ENCODE data around the gene GABRR1.
"Not testable (repeated sequence)": the region's sequence is repeated elsewhere in the genome, so short reads cannot be mapped to it uniquely, and the experiment has no call there.

Gene GABRR1

DNA sequence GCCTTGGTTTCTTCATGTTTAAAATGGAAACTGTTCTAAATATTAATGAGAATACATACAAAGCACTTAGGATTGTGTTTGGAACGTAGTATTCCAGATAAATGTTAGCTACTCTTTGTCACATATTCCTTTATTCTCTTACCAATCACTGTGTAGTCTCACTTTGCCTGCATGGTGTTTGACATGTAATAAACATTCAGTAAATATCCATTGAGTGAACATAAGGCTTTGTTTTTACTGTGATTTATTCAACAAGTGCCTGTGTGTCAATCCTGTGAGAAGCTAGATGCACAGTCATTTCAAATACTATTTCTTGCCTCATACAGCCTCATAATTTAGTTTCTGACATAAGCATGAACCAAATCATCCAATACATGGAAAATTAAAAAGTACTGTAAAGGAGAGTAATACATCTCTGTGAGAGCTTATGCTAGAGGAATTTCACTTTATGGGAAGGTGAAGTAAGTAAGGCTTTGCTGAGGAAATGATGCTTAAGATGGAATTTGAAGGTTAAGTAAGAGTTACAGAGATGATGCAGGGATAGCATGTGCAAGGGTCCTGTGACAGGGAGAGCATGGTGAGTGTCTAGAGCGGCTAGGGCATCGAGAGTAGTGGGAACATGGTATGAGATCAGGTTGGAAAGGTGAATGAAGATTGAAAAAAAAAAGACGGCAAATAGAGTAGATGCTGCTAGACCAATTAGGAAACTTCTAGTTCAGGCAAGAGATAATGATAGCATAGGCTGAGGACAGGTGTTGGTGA, 56.6 kb downstream of the GABRR1 start:
- DNase-seq (ENCODE audit: low read depth in 1 of 2, low spot score in 1 of 2): no peak

DNA sequence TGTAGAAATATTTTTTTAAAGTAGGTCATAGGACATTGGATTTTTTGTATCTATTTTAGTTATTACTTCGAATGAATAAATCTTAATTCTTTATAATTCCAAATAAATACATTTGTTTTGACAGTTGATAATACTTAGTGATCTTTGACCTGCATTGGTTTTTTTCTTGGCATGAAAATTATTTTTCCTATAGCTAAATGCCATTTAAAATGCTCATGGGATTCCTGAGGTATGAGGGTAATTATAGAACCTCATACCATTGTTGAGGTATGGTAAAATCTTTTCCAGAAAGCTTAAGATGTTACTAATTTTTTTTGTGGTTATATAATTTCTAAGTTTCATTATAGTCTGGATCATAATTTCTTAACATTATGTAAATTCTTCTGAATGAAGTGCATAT, 63.0 kb downstream of the GABRR1 start:
- no peak for DNase-seq (ENCODE audit: low read depth in 1 of 2, low spot score in 1 of 2)

DNA sequence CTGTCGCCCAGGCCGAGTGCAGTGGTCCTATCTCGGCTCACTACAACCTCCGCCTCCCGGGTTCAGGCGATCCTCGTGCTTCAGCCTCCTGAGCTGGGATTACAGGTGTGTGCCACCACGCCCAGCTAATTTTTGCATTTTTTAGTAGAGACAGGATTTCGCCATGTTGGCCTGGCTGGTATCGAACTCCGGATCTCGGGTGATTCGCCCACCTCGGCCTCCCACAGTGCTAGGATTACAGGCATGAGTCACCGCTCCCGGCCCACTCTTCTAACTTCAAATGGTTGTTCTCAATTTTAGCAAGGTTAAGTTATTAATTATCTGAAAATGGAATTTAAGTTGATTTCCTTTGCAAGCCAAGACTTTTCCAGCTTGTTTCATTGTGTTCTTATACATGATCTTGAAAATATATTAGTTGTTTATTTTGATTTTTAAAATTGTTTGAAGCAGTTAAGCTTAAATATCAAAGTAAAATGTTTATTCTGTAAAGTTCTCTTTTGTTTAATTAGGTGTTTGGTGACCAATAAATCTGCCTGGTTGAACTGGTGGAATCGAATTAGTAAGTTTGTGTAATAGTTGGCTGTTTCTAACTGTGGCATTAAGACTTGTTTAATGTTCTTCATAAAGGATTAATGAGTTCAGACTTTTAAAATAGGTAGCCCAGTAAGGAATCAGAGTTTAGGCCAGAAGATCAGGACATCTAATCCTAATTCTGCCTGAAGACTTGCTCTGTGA, 69.0 kb downstream of the GABRR1 start:
- DNase-seq (ENCODE audit: low read depth in 1 of 2, low spot score in 1 of 2): peak in 1 of 2 donors; percentile 7

DNA sequence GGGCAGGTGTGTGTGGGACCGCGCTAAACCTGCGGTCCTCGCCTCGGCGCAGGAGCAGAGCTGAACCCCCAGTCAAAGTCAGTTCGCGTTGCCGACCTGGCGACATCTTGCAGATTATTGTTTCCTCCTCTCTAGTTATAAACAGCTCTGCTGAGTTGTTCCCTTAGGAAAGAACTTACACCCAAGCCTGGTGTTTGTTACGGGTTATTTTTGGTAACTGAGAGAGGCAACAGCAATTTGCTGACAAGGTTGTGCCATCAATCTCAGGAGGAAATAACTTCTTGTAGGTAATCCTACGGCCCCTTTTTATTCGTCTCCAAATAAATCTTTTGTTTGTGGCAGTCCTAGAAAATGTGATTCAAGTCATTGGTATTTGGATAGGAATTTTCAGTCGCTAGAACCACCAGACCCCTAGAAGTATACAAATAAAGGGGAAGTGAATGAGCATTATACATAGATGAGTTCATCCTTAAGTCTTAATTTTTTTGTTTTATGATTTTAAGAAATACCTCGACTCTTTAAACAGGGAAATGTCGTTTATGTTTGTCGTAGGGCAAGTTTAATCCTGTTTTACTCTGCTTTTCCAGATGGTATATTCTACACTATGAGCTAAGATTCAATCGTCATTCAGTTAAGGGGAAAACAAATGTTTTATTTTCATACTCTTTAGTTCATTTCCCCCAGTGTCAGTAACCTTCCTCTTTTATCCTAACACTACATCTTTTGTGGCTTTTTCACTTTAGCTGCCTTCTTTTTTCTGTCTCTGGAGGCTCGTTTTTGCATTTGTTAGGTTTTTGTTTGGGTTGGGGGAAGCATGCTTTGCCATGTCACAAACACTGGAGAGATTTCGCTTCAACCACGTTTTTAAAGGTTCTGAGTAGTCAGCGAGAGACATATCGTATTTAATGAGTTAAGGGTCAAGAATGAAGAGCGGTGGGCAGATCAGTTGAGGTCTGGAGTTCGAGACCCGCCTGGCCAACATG, 70.1 kb downstream of the GABRR1 start:
- DNase-seq (ENCODE audit: low read depth in 1 of 2, low spot score in 1 of 2): peak in 1 of 2 donors; percentile 13

DNA sequence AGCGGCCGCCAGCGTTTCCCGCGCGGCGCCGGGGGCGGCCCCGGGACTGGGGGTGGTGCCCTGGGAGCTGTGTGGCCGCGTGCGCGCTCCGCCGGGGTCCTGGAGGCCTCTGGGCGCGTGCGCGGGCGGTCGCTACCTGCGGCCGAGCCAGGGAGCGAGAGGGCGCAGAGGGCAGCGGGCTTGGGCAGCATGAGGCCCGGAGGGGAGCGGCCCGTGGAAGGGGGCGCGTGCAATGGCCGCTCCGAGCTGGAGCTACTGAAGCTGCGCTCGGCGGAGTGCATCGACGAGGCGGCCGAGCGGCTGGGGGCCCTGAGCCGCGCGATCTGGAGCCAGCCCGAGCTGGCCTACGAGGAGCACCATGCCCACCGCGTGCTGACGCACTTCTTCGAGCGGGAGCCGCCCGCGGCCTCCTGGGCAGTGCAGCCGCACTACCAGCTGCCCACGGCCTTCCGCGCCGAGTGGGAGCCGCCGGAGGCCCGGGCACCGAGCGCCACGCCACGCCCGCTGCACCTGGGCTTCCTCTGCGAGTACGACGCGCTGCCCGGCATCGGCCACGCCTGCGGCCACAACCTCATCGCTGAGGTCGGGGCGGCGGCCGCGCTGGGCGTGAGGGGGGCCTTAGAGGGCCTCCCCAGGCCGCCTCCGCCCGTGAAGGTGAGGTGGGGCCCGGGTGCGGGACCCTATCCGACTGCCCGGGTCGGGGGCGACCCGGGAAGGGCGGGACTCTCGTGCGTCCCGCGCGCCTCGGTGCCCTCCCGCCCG, 71.0 kb downstream of the GABRR1 start, which contains the start of gene PM20D2:
Gene PM20D2 (plus strand): TSS at position 100 of the 762 bp plus-strand sequence. CDS start 90 bp downstream, at position 190.
- DNase-seq (ENCODE audit: low read depth in 1 of 2, low spot score in 1 of 2): peak; percentile 46 to 61

DNA sequence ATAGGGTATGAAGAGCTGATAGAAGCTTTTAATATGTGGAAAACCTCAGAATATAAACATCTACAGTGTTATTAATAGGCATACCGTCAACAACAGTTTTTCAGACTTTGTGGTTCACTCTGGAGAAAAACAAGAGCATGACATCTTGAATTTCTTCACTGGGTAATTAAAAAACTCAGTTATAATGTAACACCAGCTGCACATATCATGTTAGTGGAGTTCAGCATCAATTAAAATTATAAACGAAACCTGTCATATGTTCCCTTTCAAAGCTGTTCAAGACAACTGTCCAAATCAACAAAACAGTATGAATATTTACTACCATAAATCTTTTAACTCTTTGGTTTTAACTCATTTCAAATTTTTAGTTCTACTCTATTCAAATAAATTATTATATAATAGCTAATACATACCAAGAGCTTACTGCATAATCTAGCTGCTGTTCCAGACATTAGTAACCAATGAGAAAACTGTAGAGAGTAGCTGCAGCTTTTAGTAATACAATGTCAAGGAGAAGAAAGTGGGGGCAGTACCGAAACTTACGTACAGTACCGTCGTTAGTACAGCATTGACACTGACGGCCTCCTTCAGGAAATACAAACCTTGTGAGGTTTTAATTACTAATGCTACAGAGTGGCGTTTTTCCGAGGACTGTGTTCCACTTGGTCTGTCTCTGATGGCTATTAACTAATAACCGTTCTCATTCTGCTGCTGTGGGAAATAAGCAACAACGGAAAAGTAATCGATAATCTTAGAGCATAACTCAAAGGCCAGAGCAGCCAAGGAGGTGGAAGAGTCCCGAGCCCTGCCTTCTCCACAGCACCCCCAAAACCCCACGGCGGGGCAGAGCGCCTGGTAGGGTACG, 71.8 kb downstream of the GABRR1 start:
- DNase-seq (ENCODE audit: low read depth in 1 of 2, low spot score in 1 of 2): peak in 1 of 2 donors; percentile 39

DNA sequence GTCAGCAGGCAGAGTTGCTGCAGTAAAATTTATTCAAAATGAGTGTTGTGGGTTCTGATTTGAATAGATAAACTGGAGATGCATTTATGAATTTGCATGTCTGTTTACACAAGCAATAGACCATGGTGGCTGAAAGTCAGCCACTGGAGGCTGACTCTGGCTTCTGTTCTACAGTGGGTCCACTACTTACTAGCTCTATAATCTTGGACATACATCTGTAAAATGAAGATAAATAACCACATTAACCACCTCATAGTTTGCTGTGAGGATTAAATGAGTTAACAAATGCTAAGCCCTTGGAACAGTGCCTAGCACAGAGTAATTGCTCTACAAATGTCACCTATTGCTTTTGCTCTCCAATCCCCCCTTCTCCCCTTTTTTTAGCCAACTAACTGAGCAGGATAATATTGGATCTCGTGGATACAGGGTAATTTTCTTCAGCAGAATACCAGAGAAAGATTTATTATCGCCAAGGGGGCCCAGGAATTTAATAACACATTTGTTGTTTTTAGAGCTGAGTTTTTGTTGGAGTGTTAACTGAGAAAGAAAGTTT, 72.7 kb downstream of the GABRR1 start:
- no peak for DNase-seq (ENCODE audit: low read depth in 1 of 2, low spot score in 1 of 2)

DNA sequence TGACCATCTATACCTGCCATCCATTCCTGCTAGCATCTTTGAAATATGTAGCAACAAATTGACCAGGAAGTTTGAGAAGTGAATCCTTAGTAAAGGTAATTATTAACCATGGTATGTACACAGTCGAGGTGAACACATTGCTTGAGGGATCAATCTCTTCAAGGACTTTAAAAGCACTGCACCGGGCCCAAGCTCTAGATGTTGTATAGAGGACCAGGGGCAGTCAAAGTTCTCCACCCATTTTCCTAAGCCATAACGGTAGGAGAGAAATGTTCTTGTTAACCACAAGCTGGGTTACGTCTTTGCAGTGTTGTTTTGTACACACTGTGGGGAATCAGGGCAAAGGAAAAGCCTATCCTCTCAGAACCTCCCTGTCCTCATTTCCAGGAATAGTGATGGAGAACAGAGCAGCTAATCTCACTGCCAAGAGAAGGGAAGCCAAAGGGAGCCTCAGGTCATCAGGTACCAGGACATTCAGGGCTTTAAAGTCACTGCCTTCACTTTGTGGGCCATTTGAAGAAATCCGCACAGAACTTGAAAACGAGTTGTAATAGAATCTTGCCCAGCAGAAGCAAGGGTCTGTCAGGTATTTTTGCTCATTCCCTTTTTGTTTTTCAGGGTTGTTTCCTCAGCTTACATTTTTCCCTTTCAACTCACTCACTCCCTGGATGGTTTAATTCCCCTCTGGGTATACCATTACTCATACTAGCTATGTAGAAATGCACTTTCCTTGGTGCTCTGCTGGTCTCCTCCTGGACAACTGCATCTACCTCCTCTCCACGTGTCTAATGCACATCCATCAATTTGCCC, 76.6 kb downstream of the GABRR1 start:
- DNase-seq (ENCODE audit: low read depth in 1 of 2, low spot score in 1 of 2): no peak

DNA sequence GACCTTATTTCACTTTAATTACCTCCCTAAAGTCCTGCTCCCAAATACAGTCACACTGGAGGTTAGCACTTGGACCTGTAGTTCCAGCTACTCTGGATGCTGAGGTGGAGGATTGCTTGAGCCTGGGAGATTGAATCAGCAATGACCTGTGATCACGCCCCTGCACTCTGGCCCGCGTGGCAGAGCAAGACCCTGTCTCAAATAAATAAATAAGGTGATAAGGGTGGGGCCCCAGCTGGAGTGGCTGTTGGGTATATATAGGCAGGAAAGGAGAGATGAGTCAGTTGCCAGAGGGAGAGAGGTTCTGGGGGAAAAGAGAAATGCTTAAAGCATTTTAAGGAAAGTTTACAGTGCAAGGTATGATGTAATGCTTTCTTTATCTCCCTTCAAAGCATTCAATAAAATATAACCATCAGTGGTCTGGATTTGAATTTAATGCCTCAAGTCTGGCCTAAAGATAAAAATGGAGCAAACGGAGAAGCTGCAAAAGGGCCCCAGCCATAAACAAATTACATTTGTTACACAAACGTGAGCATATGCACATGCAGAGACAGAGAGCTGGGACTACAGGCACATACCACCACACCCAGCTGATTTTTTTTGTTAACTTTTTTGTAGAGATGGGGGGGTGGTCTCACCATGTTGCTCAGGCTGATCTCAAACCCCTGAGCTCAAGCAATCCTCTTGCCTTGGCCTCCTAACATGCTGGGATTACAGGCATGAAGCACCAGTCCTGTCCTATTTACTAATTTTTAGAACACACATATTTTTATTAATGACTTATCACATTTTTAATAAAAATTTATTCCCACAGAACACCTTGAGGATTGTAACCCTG, 77.4 kb downstream of the GABRR1 start:
- no peak for DNase-seq (ENCODE audit: low read depth in 1 of 2, low spot score in 1 of 2)

DNA sequence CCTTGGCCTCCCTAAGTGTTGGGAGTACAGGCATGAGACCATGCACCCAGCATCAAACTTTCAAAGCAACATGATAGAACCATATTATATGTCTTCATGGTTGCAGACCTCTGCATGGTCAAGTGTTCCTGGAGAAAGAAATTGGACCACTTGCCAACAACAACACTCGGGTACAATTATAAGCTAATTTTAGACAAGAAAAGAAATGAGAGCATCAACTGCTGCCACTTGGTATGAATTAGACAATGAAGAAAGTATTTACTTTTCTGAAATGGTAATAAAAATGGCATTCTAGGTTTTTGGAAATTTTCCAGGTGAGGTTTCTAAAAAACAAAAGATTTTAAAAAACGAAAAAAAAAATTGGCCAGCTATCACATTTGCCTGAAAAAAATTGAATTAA, 79.0 kb downstream of the GABRR1 start:
- DNase-seq (ENCODE audit: low read depth in 1 of 2, low spot score in 1 of 2): no peak

DNA sequence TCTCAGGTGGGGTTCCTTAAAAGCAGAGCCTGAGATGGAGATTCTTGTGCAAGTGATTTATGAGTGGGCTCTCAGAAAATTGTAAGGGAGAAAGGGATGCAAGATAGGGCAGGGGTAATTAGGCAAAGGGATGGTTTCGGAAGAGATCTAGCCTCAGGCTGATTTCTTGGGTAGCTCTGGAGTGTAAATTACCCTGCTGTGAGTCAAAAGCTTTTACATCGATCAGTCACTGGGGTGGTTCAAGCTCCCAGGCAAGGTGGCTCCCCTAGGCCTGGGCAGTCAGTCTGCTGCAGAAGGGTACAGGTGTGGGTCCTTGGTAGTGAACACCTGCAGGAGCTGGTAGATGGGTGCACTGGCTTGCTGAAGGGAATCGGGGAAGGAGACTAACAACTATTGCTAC, 82.4 kb downstream of the GABRR1 start:
- DNase-seq (ENCODE audit: low read depth in 1 of 2, low spot score in 1 of 2): no peak

DNA sequence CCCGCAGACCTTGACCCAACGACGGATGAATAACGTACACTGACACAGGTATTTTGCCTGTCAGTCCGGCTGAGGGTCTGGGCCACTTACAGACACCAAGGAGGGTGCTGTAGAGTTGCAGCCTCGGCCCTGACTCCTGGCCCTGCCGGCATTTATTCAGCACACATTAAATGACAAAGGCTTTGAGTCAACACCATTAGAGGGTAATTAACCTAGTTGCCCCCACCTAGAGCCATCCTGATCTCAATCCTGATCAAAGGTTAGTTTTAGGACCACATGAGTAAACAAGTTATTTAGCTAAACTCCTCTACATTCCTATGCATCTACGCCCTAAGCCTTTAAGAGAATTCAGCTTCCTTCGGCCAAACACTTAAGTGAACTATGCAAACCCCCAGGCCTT, 83.2 kb downstream of the GABRR1 start:
- no peak for DNase-seq (ENCODE audit: low read depth in 1 of 2, low spot score in 1 of 2)

DNA sequence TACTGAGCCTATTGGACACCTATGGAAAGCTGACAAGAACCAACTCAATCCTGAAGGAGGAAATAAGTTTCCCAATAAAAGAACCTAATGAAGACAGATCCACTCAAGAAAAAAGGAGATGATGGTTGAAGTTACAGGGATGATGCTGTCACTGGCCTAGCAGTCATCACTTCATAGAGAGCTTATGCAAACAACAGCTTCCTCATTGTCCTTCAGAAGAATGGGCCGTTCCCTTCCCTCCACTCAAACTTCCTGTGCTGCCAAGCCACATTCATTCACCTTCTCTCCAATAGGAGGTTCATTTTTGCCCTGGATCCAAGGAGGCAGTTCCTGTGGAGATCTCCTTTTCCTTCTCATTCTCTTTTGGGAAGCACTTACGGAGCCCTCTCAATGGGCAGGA, 85.1 kb downstream of the GABRR1 start:
- no peak for DNase-seq (ENCODE audit: low read depth in 1 of 2, low spot score in 1 of 2)

DNA sequence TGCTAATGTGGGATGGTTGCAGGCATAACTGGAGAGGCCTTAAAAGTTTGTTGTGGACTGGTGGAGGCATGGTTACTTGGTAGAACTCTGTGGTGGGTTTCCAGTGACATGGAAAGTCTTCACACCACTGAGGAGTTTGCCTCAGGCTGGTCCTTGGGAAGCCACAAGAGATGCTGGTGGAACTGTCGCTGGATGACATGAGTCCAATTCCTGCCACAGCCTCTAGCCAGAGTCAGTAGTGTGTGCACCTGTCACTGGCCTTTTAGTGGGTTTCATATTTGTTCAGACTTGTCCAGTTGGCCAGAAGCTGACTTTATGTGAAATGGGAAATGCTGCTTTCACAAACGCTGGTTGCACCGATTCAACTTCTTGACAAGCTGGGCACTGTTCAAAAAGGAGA, 85.6 kb downstream of the GABRR1 start:
- no peak for DNase-seq (ENCODE audit: low read depth in 1 of 2, low spot score in 1 of 2)

DNA sequence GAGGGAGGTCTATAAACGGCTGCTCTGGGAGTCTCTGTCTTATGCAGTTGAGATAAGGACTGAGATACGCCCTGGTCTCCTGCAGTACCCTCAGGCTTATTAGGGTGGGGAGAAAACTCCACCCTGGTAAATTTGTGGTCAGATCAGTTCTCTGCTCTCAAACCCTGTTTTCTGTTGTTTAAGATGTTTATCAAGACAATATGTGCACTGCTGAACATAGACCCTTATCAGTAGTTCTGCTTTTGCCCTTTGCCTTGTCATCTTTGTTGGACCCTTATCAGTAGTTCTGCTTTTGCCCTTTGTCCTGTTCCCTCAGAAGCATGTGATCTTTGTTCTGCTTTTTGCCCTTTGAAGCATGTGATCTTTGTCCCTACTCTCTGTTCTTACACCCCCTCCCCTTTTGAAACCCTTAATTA, 88.9 kb downstream of the GABRR1 start:
- DNase-seq (ENCODE audit: low read depth in 1 of 2, low spot score in 1 of 2): not testable (repeated sequence)
